Effector memory CD8-positive, alpha-beta T cell (primary cell): Measurements from ENCODE around the gene CDK14.

ENCODE experiments used
- ATAC-seq: fragments of 150-1000 bp; cut with Tn5 transposase; replicated peaks from 2 replicates; pipeline ENCODE4 v1.10.0; 2021; ENCODE audit warnings: mild to moderate bottlenecking, moderate library complexity
- DNase-seq, 3 experiments: peaks; one replicate each; pipeline ENCODE4 v3.0.0; 2021
- H3K27ac Mint-ChIP-seq, 2 donors: one replicate each; pipeline ENCODE4 v1.8.0; 2022; ENCODE audit warnings: mild to moderate bottlenecking in 2 of 2, mixed read lengths in 2 of 2, moderate library complexity in 2 of 2
- H3K27me3 Mint-ChIP-seq, 2 donors: one replicate each; pipeline ENCODE4 v1.8.0; 2022; ENCODE audit warnings: mixed read lengths in 2 of 2
- H3K36me3 Mint-ChIP-seq: one replicate; pipeline ENCODE4 v1.8.0; 2022; ENCODE audit warnings: mild to moderate bottlenecking, moderate library complexity, mixed read lengths; ENCODE audit not compliant: insufficient read depth
- H3K4me1 Mint-ChIP-seq, 2 donors: one replicate each; pipeline ENCODE4 v1.8.0; 2022; ENCODE audit warnings: low read depth in 2 of 2, mixed read lengths in 2 of 2
- H3K4me3 Mint-ChIP-seq, 2 donors: one replicate each; pipeline ENCODE4 v1.8.0; 2022; ENCODE audit warnings: mild to moderate bottlenecking in 2 of 2, mixed read lengths in 2 of 2, moderate library complexity in 2 of 2
- H3K9me3 Mint-ChIP-seq, 2 donors: one replicate each; pipeline ENCODE4 v1.8.0; 2022; ENCODE audit warnings: mixed read lengths in 2 of 2

CDK14 gene

GRCh38 chr7:90709501-90710465, 113.7 kb downstream of the CDK14 start:
- no peak overlapping the region for H3K27ac Mint-ChIP-seq
- H3K4me3 Mint-ChIP-seq = no peak overlapping the region
- peaks cover 3% of the 10 kb centered on the region for H3K36me3 Mint-ChIP-seq
- no peaks in the 10 kb centered on the region for H3K4me1 Mint-ChIP-seq
- ATAC-seq (no peak), DNase-seq (no peak)
- H3K27me3 Mint-ChIP-seq = no peaks in the 10 kb centered on the region
- H3K9me3 Mint-ChIP-seq = peaks cover 7 to 13% of the 10 kb centered on the region in 2 donors

GRCh38 chr7:90710466-90710850, 114.3 kb downstream of the CDK14 start:
- H3K4me1 Mint-ChIP-seq = no peaks in the 10 kb centered on the region
- peaks cover 11 to 13% of the 10 kb centered on the region in 2 donors for H3K9me3 Mint-ChIP-seq
- H3K36me3 Mint-ChIP-seq = peaks cover 3% of the 10 kb centered on the region
- no peak overlapping the region for H3K4me3 Mint-ChIP-seq
- no peaks in the 10 kb centered on the region for H3K27me3 Mint-ChIP-seq
- no peak for DNase-seq
- no peak for ATAC-seq
- H3K27ac Mint-ChIP-seq = no peak overlapping the region

- Mint-ChIP-seq H3K27ac (no peak overlapping the region), H3K27me3 (no peaks in the 10 kb centered on the region), H3K4me1 (no peaks in the 10 kb centered on the region), H3K4me3 (no peak overlapping the region), H3K9me3 (peaks cover 6 to 11% of the 10 kb centered on the region in 2 donors), H3K36me3 (peaks cover 3% of the 10 kb centered on the region)
- DNase-seq = no peak
- ATAC-seq = no peak
Observed at GRCh38 chr7:90713628-90714027, 117.5 kb downstream of the CDK14 start.

DNA sequence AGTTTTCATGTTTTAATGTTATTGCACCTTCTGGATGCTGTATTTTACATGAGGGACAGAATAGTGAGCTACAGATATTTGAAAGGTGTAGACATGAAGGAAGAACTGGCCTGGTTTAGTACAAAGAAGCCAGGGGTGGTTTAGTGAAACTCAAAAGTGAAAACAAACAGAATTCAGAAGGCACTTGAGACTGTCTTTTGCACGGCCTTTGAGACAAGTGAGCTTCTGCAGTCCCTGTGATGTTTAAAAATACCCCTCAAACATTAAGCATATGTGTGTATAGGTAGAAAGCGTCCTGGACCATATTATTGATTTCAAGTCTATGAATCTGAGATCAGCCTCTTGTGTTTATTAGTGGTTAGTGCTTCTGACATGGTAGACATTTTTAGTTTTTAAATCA, 118.9 kb downstream of the CDK14 start:
- no peaks in the 10 kb centered on the region for H3K4me1 Mint-ChIP-seq
- DNase-seq (no peak), ATAC-seq (no peak)
- H3K27ac Mint-ChIP-seq = no peak overlapping the region
- no peaks in the 10 kb centered on the region for H3K27me3 Mint-ChIP-seq
- H3K9me3 Mint-ChIP-seq = peaks cover 11 to 13% of the 10 kb centered on the region in 2 donors
- H3K36me3 Mint-ChIP-seq = peaks cover 3% of the 10 kb centered on the region
- H3K4me3 Mint-ChIP-seq = no peak overlapping the region

DNA sequence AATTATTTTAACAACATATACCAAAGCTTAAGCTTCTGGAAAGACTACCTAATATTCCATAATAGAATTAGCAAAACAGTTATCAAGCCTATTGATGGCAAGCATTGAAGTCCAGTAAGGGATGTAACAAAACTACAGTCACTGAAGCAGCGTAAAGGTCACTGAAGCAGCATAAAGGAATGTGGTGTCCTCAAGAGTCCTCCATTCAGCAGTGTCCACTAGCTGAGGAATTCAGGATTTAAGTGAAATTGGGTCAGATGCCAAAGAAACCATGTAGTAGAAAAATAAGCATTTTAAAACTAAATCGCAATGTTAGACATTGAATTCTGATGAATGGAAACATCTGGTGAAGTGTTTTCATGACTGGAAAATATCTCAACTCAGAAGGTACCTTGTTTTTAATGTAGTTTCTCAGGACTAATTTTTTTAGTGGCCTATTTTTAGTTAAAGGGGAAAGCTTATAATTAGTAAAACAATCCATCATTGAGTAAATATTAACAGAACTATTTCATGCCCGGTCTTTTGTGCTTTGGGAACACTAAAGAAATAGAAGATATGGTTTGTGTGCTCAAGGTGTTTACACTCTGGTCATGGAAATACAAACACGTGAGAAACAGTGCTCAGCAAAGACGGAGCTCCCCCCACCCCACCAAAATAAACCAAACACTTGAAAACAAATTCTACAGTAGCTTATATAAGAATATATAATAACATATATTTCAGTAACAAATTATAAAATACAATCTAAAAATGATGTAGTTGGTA, 121.4 kb downstream of the CDK14 start:
- H3K36me3 Mint-ChIP-seq = no peaks in the 10 kb centered on the region
- no peak overlapping the region for H3K4me3 Mint-ChIP-seq
- no peaks in the 10 kb centered on the region for H3K4me1 Mint-ChIP-seq
- ATAC-seq = no peak
- H3K9me3 Mint-ChIP-seq = peaks cover 11% of the 10 kb centered on the region in 2 donors
- H3K27me3 Mint-ChIP-seq = no peaks in the 10 kb centered on the region
- H3K27ac Mint-ChIP-seq = no peak overlapping the region
- no peak for DNase-seq

- ATAC-seq (no peak), DNase-seq (no peak)
- H3K27ac Mint-ChIP-seq = no peak overlapping the region
Observed at GRCh38 chr7:90719155-90719554, 123.0 kb downstream of the CDK14 start.

GRCh38 chr7:90720984-90721760, 125.1 kb downstream of the CDK14 start:
- Mint-ChIP-seq H3K9me3 (peaks cover 0 to 9% of the 10 kb centered on the region in 2 donors), H3K27ac (no peak overlapping the region), H3K27me3 (no peaks in the 10 kb centered on the region), H3K4me3 (no peak overlapping the region), H3K4me1 (no peaks in the 10 kb centered on the region), H3K36me3 (no peaks in the 10 kb centered on the region)
- DNase-seq = no peak
- no peak for ATAC-seq

More at GRCh38 chr7:90719155-90719554, 123.0 kb downstream of the CDK14 start:
- Mint-ChIP-seq H3K4me1 (no peaks in the 10 kb centered on the region), H3K4me3 (no peak overlapping the region), H3K27me3 (no peaks in the 10 kb centered on the region), H3K36me3 (no peaks in the 10 kb centered on the region), H3K9me3 (peaks cover 4 to 9% of the 10 kb centered on the region in 2 donors)

- ATAC-seq = no peak
- no peaks in the 10 kb centered on the region for H3K4me1 Mint-ChIP-seq
- H3K36me3 Mint-ChIP-seq = no peaks in the 10 kb centered on the region
- no peak for DNase-seq
- no peak overlapping the region for H3K4me3 Mint-ChIP-seq
- H3K27me3 Mint-ChIP-seq = no peaks in the 10 kb centered on the region
- H3K27ac Mint-ChIP-seq = no peak overlapping the region
- peaks cover 0 to 9% of the 10 kb centered on the region in 2 donors for H3K9me3 Mint-ChIP-seq
Observed at GRCh38 chr7:90721869-90722431, 125.8 kb downstream of the CDK14 start.

DNA sequence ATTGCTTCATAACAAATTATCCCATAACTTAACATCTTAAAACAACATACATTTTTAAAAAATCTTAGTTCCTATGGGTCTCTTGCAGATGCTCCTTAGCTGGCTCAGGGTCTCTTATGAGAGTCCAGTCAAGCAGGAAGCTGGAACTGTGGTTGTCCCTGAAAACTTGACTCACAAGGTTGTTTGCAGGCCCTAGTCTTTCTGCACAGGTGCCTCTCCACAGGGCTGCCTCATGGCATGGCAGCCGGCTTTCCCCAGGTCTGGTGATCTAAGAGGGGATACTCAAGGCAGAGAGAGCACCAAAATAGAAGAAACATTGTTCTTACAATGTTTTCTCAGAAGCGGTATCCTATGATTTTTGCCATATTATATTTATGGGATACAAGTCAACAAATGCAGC, 127.1 kb downstream of the CDK14 start:
- no peak for ATAC-seq
- no peaks in the 10 kb centered on the region for H3K36me3 Mint-ChIP-seq
- H3K4me3 Mint-ChIP-seq = no peak overlapping the region
- H3K27ac Mint-ChIP-seq = no peak overlapping the region
- H3K27me3 Mint-ChIP-seq = no peaks in the 10 kb centered on the region
- no peaks in the 10 kb centered on the region for H3K4me1 Mint-ChIP-seq
- no peak for DNase-seq
- peaks cover 0 to 9% of the 10 kb centered on the region in 2 donors for H3K9me3 Mint-ChIP-seq

- DNase-seq (no peak), ATAC-seq (no peak)
- no peaks in the 10 kb centered on the region for H3K36me3 Mint-ChIP-seq
- no peak overlapping the region for H3K27ac Mint-ChIP-seq
- peaks cover 0 to 4% of the 10 kb centered on the region in 2 donors for H3K9me3 Mint-ChIP-seq
- no peaks in the 10 kb centered on the region for H3K27me3 Mint-ChIP-seq
- H3K4me3 Mint-ChIP-seq = no peak overlapping the region
- no peaks in the 10 kb centered on the region for H3K4me1 Mint-ChIP-seq
Observed at GRCh38 chr7:90723866-90724265, 127.7 kb downstream of the CDK14 start.

GRCh38 chr7:90726120-90726519, 130.0 kb downstream of the CDK14 start:
- Mint-ChIP-seq H3K4me3 (no peak overlapping the region), H3K9me3 (no peaks in the 10 kb centered on the region), H3K36me3 (no peaks in the 10 kb centered on the region), H3K4me1 (no peaks in the 10 kb centered on the region), H3K27ac (no peak overlapping the region), H3K27me3 (no peaks in the 10 kb centered on the region)
- ATAC-seq (no peak), DNase-seq (no peak)

- Mint-ChIP-seq H3K27me3 (no peaks in the 10 kb centered on the region), H3K4me3 (no peak overlapping the region), H3K27ac (no peak overlapping the region), H3K36me3 (no peaks in the 10 kb centered on the region), H3K9me3 (no peaks in the 10 kb centered on the region), H3K4me1 (no peaks in the 10 kb centered on the region)
- no peak for DNase-seq
- ATAC-seq = no peak
Observed at GRCh38 chr7:90726623-90727022, 130.5 kb downstream of the CDK14 start.

DNA sequence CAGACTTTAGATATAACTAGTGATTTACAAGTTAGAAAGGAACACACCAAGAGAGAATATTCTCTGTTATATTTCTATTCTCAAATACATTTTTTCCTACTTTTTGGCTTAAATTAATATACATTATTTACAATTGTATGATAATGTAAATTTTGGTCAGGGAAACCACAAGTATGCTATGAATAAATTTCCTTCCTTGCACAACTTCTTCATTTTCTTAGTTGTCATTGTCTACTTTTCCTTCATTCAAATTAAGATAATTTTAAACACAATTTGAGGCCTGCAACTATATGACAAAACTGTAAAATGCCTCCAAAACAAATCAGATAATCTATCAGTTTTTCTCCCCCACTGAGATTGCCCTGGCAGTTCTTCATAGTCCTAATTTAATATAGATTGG, 131.3 kb downstream of the CDK14 start:
- DNase-seq = no peak
- no peak for ATAC-seq
- Mint-ChIP-seq H3K9me3 (peaks cover 0 to 1% of the 10 kb centered on the region in 2 donors), H3K4me3 (no peak overlapping the region), H3K36me3 (no peaks in the 10 kb centered on the region), H3K4me1 (no peaks in the 10 kb centered on the region), H3K27me3 (no peaks in the 10 kb centered on the region), H3K27ac (no peak overlapping the region)
